GM12878 (cell line): Measurements from ENCODE around the gene SUSD5.

Experiments used
- SMC3 ChIP-seq: IDR thresholded peaks from 2 replicates; pipeline ENCODE4 v1.6.1; 2011; ENCODE audit warnings: low read length, improper control_type of control experiment, borderline replicate concordance
- TF ChIP-seq, protein P1 (sequence below), 3 experiments: IDR thresholded peaks in 2 of 3; conservative IDR thresholded peaks in 1 of 3; 2 replicates each; pipeline ENCODE4 v1.5.1; 2011; ENCODE audit warnings: low read depth in 3 of 3, low read length in 3 of 3, mild to moderate bottlenecking in 3 of 3, control low read depth in 2 of 3, moderate library complexity in 2 of 3, inconsistent platforms in 1 of 3, mixed read lengths in 1 of 3; ENCODE audit not compliant: control insufficient read depth in 2 of 3, insufficient read depth in 1 of 3; ENCODE audit errors: extremely low read depth in 1 of 3

DNA sequence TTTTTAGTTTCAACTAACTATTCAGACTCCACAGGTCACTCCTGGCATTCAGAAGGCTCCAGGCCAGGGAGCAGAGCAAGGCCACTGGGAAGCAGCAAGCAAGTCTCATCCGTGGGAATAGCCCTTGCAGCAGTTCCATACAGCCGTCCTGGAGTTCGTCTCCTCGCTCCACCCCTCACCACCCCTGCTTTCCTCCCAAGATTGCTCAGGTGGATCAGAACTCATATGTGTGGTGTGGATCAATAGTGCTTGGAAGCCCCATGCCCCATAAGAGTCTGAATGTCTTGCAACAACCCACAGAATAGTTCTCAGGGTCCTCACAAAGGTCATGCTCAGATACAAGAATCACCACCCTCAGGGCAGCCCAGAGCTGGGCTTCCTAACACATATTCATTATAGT lies 44.5 kb downstream of the SUSD5 start:
- TF ChIP-seq SMC3: no peak
- TF ChIP-seq, protein P1, sequence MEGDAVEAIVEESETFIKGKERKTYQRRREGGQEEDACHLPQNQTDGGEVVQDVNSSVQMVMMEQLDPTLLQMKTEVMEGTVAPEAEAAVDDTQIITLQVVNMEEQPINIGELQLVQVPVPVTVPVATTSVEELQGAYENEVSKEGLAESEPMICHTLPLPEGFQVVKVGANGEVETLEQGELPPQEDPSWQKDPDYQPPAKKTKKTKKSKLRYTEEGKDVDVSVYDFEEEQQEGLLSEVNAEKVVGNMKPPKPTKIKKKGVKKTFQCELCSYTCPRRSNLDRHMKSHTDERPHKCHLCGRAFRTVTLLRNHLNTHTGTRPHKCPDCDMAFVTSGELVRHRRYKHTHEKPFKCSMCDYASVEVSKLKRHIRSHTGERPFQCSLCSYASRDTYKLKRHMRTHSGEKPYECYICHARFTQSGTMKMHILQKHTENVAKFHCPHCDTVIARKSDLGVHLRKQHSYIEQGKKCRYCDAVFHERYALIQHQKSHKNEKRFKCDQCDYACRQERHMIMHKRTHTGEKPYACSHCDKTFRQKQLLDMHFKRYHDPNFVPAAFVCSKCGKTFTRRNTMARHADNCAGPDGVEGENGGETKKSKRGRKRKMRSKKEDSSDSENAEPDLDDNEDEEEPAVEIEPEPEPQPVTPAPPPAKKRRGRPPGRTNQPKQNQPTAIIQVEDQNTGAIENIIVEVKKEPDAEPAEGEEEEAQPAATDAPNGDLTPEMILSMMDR (IDR thresholded peaks at IDR 0.05 in 2 of 3, conservative IDR thresholded peaks at IDR 0.05 in 1 of 3; ENCODE audit: control insufficient read depth in 2 of 3, extremely low read depth in 1 of 3, insufficient read depth in 1 of 3, low read depth in 3 of 3, low read length in 3 of 3): no peak
